ENCODE results near the gene GJA5.

DNA sequence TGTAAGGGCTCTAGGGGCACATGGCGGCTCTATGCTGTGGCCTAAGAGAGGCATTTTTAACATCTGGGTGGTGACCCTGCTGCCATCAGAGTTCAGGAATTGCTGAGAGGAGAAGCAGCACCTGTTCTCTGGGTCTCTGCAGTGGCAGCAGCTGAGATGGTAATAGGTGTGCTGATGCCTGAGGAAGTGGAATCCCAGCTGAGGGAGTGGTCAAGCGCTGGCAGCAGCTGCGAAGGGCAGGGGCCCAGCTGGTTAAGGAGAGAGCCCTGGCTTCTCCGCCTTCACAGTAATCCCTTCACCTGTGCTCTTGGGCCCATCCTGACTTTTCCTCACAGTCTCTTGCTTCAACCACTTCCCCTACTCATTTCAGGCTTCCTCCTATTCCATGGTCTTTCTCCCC is 39.8 kb downstream of the GJA5 start:
- TF ChIP-seq, protein P1, sequence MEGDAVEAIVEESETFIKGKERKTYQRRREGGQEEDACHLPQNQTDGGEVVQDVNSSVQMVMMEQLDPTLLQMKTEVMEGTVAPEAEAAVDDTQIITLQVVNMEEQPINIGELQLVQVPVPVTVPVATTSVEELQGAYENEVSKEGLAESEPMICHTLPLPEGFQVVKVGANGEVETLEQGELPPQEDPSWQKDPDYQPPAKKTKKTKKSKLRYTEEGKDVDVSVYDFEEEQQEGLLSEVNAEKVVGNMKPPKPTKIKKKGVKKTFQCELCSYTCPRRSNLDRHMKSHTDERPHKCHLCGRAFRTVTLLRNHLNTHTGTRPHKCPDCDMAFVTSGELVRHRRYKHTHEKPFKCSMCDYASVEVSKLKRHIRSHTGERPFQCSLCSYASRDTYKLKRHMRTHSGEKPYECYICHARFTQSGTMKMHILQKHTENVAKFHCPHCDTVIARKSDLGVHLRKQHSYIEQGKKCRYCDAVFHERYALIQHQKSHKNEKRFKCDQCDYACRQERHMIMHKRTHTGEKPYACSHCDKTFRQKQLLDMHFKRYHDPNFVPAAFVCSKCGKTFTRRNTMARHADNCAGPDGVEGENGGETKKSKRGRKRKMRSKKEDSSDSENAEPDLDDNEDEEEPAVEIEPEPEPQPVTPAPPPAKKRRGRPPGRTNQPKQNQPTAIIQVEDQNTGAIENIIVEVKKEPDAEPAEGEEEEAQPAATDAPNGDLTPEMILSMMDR (conservative IDR thresholded peaks at IDR 0.05), result no peak
- no peak for TF ChIP-seq EZH2 (IDR thresholded peaks at IDR 0.05; ENCODE audit: low read depth)

Data from PC-9 (cell line).